ENCODE data around the gene FGFR3.

The FGFR3 gene

GRCh38 chr4:1756079-1756478, 37.0 kb upstream of the FGFR3 start:
- DNase-seq (ENCODE audit: insufficient read length, low spot score) = no peak
- FAIRE-seq = no peak

GRCh38 chr4:1756893-1757779, 36.0 kb upstream of the FGFR3 start:
- FAIRE-seq = no peak
- DNase-seq (ENCODE audit: insufficient read length, low spot score) = no peak

- FAIRE-seq (no peak), DNase-seq (ENCODE audit: insufficient read length, low spot score) (no peak)
Measured at GRCh38 chr4:1757836-1758235, 35.3 kb upstream of the FGFR3 start.

GRCh38 chr4:1758306-1759121, 34.6 kb upstream of the FGFR3 start:
- DNase-seq (ENCODE audit: insufficient read length, low spot score) = no peak
- FAIRE-seq = no peak

- no peak for DNase-seq (ENCODE audit: insufficient read length, low spot score)
- FAIRE-seq = no peak
Measured at GRCh38 chr4:1759170-1759817, 33.8 kb upstream of the FGFR3 start.

GRCh38 chr4:1759818-1760223, 33.3 kb upstream of the FGFR3 start:
- FAIRE-seq (no peak), DNase-seq (ENCODE audit: insufficient read length, low spot score) (no peak)

- DNase-seq (ENCODE audit: insufficient read length, low spot score) = no peak
- no peak for FAIRE-seq
Measured at GRCh38 chr4:1760521-1761071, 32.5 kb upstream of the FGFR3 start.

GRCh38 chr4:1761130-1761689, 31.9 kb upstream of the FGFR3 start:
- DNase-seq (ENCODE audit: insufficient read length, low spot score) (no peak), FAIRE-seq (no peak)

GRCh38 chr4:1762264-1763010, 30.7 kb upstream of the FGFR3 start:
- FAIRE-seq = no peak
- DNase-seq (ENCODE audit: insufficient read length, low spot score) = no peak

GRCh38 chr4:1763070-1763549, 30.0 kb upstream of the FGFR3 start:
- no peak for DNase-seq (ENCODE audit: insufficient read length, low spot score)
- FAIRE-seq = no peak

GRCh38 chr4:1763550-1764080, 29.5 kb upstream of the FGFR3 start:
- FAIRE-seq = no peak

GRCh38 chr4:1764670-1765069, 28.4 kb upstream of the FGFR3 start:
- FAIRE-seq = no peak
- DNase-seq (ENCODE audit: insufficient read length, low spot score) = no peak

More at GRCh38 chr4:1763550-1764080, 29.5 kb upstream of the FGFR3 start:
- DNase-seq (ENCODE audit: insufficient read length, low spot score) = no peak

GRCh38 chr4:1765409-1766072, 27.6 kb upstream of the FGFR3 start:
- DNase-seq (ENCODE audit: insufficient read length, low spot score) (no peak), FAIRE-seq (no peak)

- DNase-seq (ENCODE audit: insufficient read length, low spot score) (no peak), FAIRE-seq (no peak)
Measured at GRCh38 chr4:1766106-1767060, 26.7 kb upstream of the FGFR3 start.

GRCh38 chr4:1767061-1767769, 25.9 kb upstream of the FGFR3 start:
- FAIRE-seq = no peak
- no peak for DNase-seq (ENCODE audit: insufficient read length, low spot score)

GRCh38 chr4:1767770-1768366, 25.2 kb upstream of the FGFR3 start:
- no peak for DNase-seq (ENCODE audit: insufficient read length, low spot score)
- no peak for FAIRE-seq

Measured in GM19239 (cell line).